ENCODE measurements around the gene SSBP3.

SSBP3 gene

DNA sequence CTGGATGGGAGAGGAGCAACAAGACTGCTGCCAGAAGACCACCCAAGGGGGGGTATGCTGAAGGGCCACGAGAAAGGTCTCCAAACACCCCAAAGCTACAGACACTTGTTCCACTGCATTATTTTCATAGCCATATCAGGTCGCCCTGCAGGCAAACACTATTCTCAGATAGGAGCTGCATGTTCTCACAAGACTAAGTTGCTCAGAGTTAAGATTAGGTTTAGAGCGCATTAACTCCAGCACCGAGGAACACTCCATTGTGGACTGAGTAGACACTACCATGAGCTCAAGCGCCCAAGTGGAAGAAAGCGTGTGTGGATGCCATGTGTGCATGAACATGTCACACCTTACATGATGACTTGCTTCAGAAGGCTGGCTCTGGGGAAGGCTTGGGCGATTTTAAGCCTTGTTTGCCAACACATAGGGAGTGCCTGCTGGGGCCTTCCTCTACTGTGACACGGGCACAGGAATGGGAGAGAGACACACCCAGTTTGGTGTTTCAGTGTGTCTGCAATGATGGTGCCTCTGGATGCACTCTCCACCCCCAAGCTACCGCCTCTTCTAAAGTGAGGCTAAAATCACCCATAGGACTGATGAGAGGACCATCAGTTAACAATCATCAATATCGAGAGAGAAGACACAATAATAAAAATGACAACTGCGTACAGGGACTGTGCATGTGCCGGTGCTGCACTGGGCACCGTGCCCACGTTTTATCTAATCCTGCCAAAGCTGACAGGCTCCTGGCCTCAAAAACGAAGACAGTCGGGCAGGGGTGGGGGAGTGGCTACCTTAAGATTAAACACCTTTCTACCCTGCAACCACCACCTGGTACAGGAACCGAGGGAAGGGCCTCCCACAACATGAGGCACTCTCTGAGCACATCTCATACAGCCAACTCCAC is 34.9 kb downstream of the SSBP3 start:
- DNase-seq (ENCODE audit: low read depth in 3 of 3), result no peak

DNA sequence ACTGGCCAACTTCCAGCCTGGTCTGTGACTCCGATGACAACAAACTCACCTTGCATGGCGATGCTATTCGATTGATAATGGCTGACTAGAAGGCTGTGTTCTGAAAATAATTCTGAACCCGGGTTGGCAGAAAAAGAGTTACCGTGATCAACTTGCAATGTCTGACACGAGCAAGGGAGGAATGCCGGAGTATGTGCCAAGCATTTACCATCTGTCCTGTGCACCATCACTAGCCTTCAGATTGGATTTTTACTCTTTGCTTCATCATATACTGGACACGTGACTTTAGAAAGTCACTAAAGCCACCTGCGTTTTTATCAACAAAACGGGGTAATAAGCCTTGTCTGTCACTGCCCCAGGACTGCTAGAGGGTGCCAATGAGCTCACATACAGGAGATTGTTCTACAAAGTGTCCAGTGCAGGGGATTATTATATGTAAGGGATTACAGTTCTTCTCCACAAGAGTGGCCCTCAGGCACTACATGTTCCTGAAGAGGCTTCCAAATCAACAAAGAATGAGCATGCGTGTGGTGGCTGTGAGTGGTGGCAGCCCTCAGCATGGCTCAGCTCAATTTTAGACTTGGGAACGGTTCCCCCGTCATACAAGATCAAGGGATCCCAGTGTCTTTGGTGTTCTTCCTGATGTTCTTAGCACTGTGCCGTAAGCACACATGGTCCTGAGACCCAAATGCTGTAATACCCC is 35.8 kb downstream of the SSBP3 start:
- DNase-seq (ENCODE audit: low read depth in 3 of 3), result no peak

DNA sequence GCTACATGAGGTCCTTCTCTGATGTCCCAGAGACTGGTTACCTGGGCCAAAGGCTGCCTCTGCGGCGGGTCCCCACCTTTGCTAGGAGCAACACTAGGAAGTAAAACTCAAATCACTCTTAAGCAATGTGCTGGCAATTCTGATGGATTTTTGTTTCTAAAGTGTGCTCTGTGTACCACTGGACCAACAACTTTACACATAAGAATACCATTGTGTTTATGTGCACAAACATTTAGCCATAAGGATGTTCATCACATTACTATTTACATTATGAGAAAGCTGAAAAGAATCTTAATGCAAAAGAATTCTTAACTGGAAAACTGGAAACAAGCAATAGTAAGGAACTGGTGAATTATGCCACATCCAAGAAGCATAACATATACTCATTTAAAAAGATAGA is 38.6 kb downstream of the SSBP3 start:
- DNase-seq (ENCODE audit: low read depth in 3 of 3), result no peak

DNA sequence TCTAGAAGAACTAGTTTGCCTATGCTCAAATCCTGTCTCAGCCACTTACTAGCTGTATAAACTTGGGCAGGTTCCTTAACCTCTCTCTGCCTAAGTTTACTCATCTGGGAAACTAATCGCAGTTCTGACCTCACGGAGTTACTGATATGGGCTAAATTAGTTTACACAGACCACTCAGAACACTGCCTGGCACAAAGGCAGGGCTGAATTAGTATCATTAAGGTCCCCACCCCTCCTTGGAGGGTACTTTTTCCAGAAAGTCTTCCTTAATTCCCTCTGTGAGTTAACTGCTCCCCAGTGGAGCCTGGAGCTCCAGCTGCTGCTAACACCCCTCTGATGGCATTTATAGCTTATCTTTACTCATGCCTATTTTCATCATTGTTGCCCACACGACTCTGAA is 40.3 kb downstream of the SSBP3 start:
- no peak for DNase-seq (ENCODE audit: low read depth in 3 of 3)

DNA sequence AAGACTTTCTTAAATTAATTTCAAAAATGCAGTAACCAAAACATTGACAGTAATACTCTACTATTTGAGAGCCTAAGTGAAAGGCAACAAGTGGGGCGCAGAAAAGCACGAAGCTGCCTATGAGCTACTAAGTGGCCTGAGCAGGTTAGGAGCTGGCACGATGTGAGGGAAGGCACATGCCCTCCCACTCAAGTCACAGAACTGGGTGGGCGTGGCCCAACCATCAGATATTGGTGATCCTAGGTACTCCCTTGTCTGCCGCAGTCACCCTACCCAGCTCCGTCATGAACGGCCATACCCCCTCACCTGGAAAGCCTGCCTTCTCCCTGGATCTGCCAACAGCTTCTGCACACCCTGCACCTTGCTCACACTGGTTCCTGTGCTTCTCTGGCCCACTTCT is 40.8 kb downstream of the SSBP3 start:
- DNase-seq (ENCODE audit: low read depth in 3 of 3), result no peak

DNA sequence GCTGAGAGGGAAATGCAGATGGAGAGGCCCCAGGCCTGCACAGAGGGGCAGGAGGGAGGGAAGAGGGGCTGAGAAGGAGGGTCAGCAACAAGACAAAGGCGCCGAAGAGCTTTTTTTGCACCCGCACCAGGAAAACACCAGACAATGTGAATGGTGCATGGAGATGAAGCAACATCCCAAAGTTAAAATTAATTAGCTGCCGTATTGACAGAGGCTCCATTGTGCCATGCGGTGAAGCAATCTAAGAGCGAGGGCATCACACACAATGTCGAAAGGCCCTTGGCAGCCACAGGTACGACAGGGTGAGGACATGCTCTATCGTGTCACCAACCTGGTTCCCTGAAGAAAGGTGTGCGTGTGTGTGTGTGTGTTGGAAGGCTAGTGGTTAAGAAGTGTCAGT is 41.2 kb downstream of the SSBP3 start:
- no peak for DNase-seq (ENCODE audit: low read depth in 3 of 3)

DNA sequence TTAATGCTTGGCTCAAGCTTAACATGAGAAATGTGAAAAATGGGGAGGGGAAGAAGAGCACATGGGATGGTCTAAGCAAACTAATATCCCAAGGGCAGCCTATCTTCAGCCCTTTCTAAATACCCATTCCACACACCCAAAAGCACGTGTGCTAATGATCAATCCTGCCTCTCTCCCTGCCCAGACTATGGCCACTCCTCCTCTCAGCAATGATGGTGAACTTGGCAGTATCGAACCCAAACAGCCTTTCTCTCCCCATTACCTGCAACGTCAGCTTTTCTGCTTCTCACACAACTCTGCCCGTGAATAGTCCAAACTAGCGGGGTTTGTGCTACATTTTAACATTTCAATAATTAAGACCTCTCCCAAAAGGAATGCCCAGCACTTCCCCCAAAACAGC is 41.6 kb downstream of the SSBP3 start:
- no peak for DNase-seq (ENCODE audit: low read depth in 3 of 3)

DNA sequence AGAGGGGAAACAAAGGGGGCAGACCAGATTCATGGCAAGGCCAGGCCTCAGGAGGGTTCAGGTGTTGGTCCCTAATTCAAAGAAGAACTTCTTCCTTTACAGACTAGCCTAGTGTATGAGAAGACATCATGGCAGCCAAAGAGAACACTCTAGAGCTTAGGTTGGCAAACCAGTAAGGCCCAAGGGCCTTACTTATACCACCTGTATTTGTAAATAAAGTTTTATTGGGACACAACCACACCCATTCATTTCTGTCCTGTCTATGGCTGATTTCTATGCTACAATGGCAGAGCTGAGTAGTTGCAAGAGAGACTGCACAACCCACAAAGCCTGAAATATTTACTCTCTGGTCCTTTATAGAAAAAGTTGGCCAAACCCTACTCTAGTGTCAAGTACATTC is 42.3 kb downstream of the SSBP3 start:
- DNase-seq (ENCODE audit: low read depth in 3 of 3), result no peak

DNA sequence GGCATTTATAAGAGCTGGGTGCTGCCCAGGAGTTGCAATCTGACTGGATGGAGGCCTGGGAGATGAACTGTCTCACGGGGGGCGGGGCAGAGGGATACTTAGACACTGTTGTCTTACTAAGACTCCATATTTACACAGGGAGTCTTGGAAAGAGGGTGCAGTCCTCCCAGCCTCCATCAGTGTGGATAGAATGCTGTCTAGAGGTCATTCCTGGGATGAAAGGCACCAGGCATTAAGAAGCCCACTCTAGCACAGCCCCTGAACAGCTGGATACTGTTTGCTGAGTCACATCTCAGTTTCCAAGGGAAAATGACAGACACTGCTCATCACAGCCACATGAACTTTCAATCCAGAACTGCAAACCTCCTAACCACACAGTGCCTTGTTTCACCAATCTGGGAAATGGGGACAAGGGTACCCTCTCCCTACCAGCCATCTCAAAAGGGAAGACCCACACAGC is 43.3 kb downstream of the SSBP3 start:
- DNase-seq (ENCODE audit: low read depth in 3 of 3), result no peak

DNA sequence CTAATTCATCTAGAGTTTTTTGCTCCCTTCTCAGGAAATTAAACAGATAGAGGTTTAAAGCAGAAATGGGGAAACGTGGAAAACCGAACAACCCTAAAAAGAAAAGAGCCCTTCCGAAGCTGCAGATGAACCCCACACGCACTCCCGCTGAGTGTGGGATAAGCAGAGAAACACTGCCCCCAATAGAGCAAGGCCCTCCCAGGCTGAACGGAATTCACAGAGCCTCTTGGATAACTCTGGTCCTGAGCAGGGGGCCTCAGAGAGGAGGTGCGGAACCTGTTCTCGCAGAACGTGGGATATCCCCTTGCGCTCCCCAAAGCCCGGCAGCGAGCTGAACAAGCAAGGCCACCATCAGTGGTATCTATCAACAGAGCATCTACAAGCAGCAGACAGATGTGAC is 44.9 kb downstream of the SSBP3 start:
- no peak for DNase-seq (ENCODE audit: low read depth in 3 of 3)

DNA sequence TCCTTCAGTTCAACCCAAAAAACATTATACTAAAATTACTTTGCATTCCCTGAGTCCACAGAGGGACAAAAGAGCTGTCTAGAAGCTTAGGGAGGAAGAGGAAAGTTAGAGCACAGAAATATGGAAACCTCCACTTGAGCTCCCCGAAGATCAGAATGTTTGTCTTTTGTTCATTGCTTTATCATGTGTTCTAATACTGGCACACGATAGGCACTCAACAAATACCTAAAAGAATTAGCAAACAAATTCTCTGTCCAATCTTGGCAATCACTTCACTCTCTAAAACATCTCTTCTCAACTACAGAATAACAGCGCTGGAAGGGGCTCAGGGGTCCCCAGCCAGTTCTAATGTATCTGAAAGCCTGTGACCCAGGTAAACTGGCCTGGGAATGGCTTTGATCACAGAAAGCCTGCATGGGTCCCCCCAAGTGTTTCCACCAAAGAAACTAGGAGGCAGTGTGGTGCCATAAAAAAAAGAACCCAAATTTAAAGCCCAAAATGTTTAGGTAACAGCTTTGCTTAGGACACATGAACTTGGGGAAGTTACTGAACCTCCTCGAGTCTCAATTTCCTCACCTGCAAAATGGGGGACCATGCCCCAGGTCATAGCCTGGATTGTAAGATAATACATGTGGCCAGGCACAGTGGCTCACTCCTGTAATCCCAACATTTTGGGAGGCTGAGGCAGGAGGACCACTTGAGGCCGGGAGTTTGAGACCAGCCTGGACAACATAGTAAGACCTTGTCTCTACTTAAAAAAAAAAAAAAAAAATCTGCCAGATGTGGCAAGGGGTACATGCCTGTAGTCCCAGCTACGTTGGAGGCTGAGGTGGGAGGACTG is 45.8 kb downstream of the SSBP3 start:
- DNase-seq (ENCODE audit: low read depth in 3 of 3), result no peak

DNA sequence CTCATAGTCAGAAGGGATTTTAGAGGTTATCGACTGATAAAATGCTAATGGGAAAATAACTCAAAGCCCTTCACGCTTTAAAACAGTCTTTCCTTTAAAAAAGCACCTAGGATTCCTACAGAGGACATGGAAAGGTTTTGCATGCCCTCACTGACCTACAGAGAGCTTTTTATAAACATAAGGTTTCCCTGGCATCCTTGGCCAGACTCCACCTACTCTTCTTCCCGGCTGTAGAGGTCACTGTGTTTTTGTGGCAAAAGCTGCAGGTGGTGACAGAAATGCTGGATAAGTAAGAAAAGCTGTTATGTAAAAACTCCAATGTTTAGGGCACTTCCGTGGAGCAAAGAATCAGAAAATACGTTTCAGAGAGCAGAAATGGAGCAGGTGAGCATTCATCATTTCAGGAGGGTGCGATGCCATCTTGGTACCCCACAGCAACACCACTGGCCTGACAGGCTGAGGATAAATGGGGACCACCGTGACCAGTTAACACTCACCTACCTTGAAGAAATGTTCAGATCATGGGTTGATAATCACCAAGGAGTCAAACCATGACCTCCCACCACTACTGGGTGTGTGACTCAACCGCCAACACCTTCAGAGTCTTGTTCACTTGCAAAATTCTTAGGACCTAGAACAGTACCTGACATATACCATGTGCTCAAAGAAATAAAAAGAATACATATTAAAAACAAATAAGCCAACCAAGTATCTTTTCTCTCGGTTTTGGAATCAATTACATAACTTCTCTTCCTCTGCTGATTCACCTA is 46.6 kb downstream of the SSBP3 start:
- DNase-seq (ENCODE audit: low read depth in 3 of 3), result no peak

DNA sequence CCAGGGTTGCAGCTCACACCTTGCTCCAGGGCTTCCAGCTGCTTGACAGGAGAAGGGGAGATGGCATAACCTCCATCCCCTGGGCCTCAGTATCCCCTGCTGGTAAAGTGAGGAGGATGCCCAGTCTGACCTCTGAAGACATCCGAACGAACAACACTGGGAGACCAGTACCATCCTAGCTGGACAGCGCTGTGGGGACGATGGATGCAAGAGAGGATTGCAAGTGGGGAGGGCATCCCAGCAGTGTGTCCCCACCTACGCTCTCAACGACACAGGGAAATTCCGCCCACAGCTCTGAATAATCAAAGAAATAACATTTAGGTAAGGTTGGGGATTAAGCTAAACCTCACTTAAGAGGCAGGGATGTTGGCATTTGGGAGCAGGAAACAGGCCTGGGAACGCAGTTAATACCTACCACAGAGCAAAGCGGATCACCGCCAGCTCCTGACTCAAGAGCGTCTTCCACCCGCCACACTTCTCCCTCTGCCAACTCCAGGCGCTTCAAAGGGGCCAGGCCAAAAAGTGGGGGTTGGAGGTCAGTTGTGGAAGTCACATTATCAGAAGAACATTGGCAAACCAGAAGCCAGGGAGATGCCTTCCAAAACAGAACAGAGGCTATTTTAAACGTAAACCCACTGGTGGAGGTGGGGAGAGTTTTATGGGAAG is 47.6 kb downstream of the SSBP3 start:
- no peak for DNase-seq (ENCODE audit: low read depth in 3 of 3)

DNA sequence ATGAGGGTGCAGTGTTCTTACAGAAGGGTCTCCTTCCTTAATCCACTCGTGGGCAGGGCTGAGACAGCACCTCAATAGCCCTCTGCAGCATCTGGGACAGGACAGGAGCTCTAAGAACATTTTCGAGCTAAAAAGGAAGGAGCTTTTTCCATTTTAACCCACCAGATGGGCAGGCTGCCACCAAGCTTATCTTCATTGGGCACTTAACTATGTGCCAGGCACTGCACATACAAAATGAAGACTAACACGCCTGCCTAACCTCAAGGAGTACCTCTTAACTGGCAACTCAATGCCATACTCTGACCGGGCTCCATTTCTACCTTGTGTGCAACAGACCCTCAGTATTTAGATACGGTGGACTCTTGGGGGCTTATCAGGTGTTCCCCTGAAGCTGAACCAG is 48.2 kb downstream of the SSBP3 start:
- no peak for DNase-seq (ENCODE audit: low read depth in 3 of 3)

DNA sequence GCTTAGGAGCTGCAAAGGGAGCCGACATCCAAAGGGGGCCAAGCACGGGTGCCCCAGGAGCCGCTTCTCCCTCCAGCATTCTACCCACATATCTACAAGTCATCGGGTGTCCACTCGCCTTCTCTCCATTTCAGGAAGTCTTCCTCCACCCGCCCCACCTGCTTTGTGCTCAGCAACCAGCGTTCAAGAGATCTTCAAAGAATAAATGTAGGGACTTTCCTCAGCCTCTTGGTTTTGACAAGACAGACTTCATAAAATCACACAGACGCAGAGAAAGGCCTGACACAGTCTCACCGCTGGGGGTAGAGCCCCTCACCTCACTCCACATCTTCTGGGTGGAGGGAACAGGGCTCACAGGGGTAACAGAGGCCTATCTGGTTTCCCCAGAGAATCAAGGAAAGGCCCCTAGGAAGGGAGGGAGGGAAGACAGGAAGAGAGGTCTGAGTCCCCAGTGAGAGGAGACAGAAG is 49.5 kb downstream of the SSBP3 start:
- peak in 2 of 3 experiments; percentile 17 to 31 for DNase-seq (ENCODE audit: low read depth in 3 of 3)

DNA sequence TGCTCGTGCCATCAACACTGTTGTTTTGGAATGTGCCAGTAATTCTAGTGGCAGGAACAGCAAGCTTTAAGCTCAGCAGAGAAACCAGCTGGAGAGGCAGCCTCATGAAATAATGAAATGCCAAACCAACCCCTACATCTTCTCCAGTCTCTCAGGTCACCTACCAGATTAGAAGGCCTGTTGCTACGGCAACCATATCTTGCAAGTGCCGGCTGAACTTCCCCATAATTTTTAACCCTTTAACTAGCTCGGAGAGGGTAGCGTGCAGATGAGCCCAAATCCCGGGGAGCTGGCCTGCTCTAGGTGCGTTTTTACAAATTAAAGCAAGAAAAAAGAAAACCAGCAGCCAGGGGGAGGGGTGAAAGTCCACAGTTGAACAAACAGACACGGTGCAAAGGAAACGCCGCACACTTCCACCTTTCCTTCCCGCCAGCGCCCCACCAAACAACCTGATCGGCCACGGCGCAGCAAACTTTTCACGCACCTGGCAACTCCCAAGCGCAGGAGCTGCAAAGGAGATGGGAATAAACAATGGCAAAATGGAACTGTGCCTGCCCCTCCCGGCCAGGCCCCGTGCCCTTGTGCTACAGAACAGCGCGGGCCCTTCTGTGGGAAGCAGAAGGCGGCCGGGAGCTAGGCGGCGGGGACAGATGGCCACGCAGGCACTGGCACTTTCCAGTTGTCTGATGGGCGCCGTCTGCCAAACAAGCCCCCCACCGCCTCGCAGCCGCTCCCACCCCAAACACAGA is 50.1 kb downstream of the SSBP3 start:
- no peak for DNase-seq (ENCODE audit: low read depth in 3 of 3)

DNA sequence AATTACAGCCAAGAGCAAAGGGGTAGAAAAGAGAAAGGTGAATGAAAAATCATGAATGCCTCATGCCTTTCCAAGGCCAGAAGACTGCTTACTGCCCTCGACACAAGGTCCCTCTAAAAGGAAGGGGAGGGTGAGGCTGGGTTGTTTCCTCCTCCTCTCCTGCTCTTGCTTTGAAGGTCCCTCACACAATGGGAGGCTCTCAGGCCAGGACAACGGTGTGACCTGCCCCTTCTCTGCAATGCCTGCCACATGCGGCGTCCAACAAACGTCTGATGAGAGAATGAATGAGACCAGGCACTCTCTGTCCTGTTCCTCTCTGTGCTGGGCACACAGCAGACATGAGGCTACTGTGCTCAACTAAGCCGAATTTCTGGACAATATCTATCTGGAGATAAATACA is 51.3 kb downstream of the SSBP3 start:
- no peak for DNase-seq (ENCODE audit: low read depth in 3 of 3)

DNA sequence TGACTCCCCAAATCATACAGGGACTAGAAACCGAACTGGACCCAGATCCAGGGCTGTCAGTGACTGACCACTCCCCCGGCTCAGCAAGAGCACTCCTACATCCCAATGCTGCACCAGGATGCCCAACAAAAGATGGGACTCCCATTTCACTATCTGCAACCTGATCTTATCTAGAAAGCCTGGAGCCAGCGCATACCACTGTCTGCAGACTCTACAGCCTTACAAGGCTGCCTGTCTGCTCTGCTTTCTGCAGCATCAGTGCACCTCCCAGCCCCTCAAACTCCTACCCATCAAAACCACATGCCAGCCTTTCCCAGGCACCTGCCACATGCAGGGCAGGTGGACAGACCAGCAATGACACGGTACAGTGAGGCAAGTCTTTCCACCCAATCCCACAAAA is 52.2 kb downstream of the SSBP3 start:
- DNase-seq (ENCODE audit: low read depth in 3 of 3), result no peak

DNA sequence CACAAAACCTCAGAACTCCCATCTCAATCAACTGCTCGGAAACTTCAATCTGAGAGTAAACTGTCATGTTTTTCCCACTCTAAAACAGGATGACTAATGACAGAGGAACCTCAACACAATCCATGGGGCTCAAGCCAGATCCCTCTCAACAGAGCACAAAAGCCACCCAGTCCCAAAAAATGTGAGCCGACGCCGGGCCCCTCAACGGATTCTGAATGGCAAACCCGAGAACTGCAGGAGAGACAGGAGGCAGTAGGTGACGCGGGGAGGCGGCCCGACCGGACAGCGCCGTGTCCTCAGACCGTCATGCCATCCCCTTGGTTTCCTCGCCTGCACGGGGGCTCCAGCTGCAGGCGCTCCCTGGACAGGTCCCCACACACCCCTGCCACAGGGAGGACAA is 53.4 kb downstream of the SSBP3 start:
- no peak for DNase-seq (ENCODE audit: low read depth in 3 of 3)

DNA sequence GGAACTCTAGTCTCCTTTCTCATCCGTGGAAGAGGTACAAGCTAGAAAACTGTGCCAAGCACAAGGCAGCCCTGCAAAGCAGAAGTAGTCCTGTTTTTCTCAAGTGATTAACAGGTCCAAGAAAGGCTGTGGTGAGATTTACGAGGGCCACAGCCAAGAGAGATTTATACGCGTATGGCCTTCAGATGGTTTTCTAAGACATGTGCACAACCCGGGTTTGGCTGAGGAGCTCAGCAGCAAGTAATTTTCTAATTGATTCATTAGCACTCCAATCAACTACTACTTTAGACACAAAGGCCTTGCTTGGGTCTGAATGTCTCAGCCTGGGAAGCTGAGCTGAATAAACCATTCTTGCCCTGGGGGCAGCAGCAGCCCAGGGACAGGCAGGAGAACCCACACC is 55.8 kb downstream of the SSBP3 start:
- no peak for DNase-seq (ENCODE audit: low read depth in 3 of 3)

Data from stimulated activated CD4-positive, alpha-beta T cell treated with anti-CD3 and anti-CD28 coated beads, TNF-alpha, amount 100 ng/mL, for 24 hours (primary cell).